Measurements from ENCODE around the gene DISC1.

Gene DISC1

GRCh38 chr1:231774719-231775335 lies 148.2 kb downstream of the DISC1 start:
- H3K4me3 Mint-ChIP-seq = no peak overlapping the region
- H3K36me3 Mint-ChIP-seq (ENCODE audit: low read depth) = peaks cover 22% of the 10 kb centered on the region
- H3K9me3 Mint-ChIP-seq = no peaks in the 10 kb centered on the region
- peaks cover 3% of the 10 kb centered on the region for H3K27me3 Mint-ChIP-seq (ENCODE audit: low read depth)
- peaks cover 35% of the 10 kb centered on the region for H3K4me1 Mint-ChIP-seq
- H3K27ac Mint-ChIP-seq = no peak overlapping the region
- TF ChIP-seq CTCF (IDR thresholded peaks at IDR 0.05; ENCODE audit: unreplicated experiment in 3 of 3) = no peak

GRCh38 chr1:231776010-231776756 lies 149.6 kb downstream of the DISC1 start:
- H3K9me3 Mint-ChIP-seq = no peaks in the 10 kb centered on the region
- H3K27ac Mint-ChIP-seq = peak overlapping the region in 2 of 3 experiments; percentile 29 to 79
- no peak overlapping the region for H3K4me3 Mint-ChIP-seq
- peaks cover 20% of the 10 kb centered on the region for H3K36me3 Mint-ChIP-seq (ENCODE audit: low read depth)
- no peak for TF ChIP-seq CTCF (IDR thresholded peaks at IDR 0.05; ENCODE audit: unreplicated experiment in 3 of 3)
- peaks cover 35% of the 10 kb centered on the region for H3K4me1 Mint-ChIP-seq
- peaks cover 3% of the 10 kb centered on the region for H3K27me3 Mint-ChIP-seq (ENCODE audit: low read depth)

- H3K4me1 Mint-ChIP-seq = peaks cover 35% of the 10 kb centered on the region
- TF ChIP-seq CTCF (IDR thresholded peaks at IDR 0.05; ENCODE audit: unreplicated experiment in 3 of 3) = no peak
- peak overlapping the region in 2 of 3 experiments; percentile 29 to 79 for H3K27ac Mint-ChIP-seq
- peaks cover 17% of the 10 kb centered on the region for H3K36me3 Mint-ChIP-seq (ENCODE audit: low read depth)
- H3K27me3 Mint-ChIP-seq (ENCODE audit: low read depth) = peaks cover 3% of the 10 kb centered on the region
- H3K4me3 Mint-ChIP-seq = no peak overlapping the region
- H3K9me3 Mint-ChIP-seq = no peaks in the 10 kb centered on the region
These were observed 150.1 kb downstream of the DISC1 start for GRCh38 chr1:231776757-231777062.

GRCh38 chr1:231778009-231778719 lies 151.6 kb downstream of the DISC1 start:
- TF ChIP-seq CTCF (IDR thresholded peaks at IDR 0.05; ENCODE audit: unreplicated experiment in 3 of 3) = no peak
- H3K27me3 Mint-ChIP-seq (ENCODE audit: low read depth) = peaks cover 3% of the 10 kb centered on the region
- peaks cover 12% of the 10 kb centered on the region for H3K36me3 Mint-ChIP-seq (ENCODE audit: low read depth)
- H3K9me3 Mint-ChIP-seq = no peaks in the 10 kb centered on the region
- H3K27ac Mint-ChIP-seq = peak overlapping the region in 1 of 3 experiments; percentile 57
- peak overlapping the region in 1 of 3 experiments; percentile 31 for H3K4me3 Mint-ChIP-seq
- H3K4me1 Mint-ChIP-seq = peaks cover 35% of the 10 kb centered on the region

- H3K4me3 Mint-ChIP-seq = no peak overlapping the region
- peaks cover 3% of the 10 kb centered on the region for H3K27me3 Mint-ChIP-seq (ENCODE audit: low read depth)
- H3K4me1 Mint-ChIP-seq = peaks cover 35% of the 10 kb centered on the region
- no peak overlapping the region for H3K27ac Mint-ChIP-seq
- peaks cover 6% of the 10 kb centered on the region for H3K36me3 Mint-ChIP-seq (ENCODE audit: low read depth)
- no peaks in the 10 kb centered on the region for H3K9me3 Mint-ChIP-seq
- TF ChIP-seq CTCF (IDR thresholded peaks at IDR 0.05; ENCODE audit: unreplicated experiment in 3 of 3) = no peak
These were observed 152.5 kb downstream of the DISC1 start for GRCh38 chr1:231779081-231779480.

All from nephron (organoid).